H9 (cell line): Measurements from ENCODE around the gene USP6NL. TPM values are rescaled to one million over a fixed set of nuclear protein-coding genes. Genes with fewer than 3 reads are reported as not detected.

Experiments
- DNase-seq: peaks from one replicate; pipeline ENCODE4 v3.0.0-alpha.2; 2017
- H2AFZ ChIP-seq: one replicate; pipeline ENCODE4 v1.6.1; 2013; ENCODE audit warnings: mild to moderate bottlenecking, low read length, control low read depth, moderate library complexity
- H2AK5ac ChIP-seq: 2 replicates; pipeline ENCODE4 v1.6.1; 2013; ENCODE audit warnings: low read length, control low read depth, mixed read lengths; ENCODE audit not compliant: insufficient read length
- H2BK120ac ChIP-seq: one replicate; pipeline ENCODE4 v1.6.1; 2013; ENCODE audit warnings: low read depth, mild to moderate bottlenecking, low read length, control low read depth, inconsistent platforms; ENCODE audit not compliant: poor library complexity, severe bottlenecking
- H2BK12ac ChIP-seq: 2 replicates; pipeline ENCODE4 v1.6.1; 2013; ENCODE audit warnings: low read length, control low read depth, mixed read lengths, low read depth; ENCODE audit not compliant: insufficient read length
- H2BK15ac ChIP-seq: 2 replicates; pipeline ENCODE4 v1.6.1; 2013; ENCODE audit warnings: low read depth, low read length, control low read depth
- H2BK20ac ChIP-seq: one replicate; pipeline ENCODE4 v1.6.1; 2013; ENCODE audit warnings: low read depth, mild to moderate bottlenecking, low read length, control low read depth, inconsistent platforms; ENCODE audit not compliant: poor library complexity, severe bottlenecking
- H2BK5ac ChIP-seq: 2 replicates; pipeline ENCODE4 v1.6.1; 2013; ENCODE audit warnings: low read length, control low read depth, mixed read lengths; ENCODE audit not compliant: insufficient read length
- H3K14ac ChIP-seq: 2 replicates; pipeline ENCODE4 v1.6.1; 2013; ENCODE audit warnings: low read length, control low read depth; ENCODE audit not compliant: insufficient read depth
- H3K18ac ChIP-seq: 2 replicates; pipeline ENCODE4 v1.6.1; 2013; ENCODE audit warnings: low read depth, mild to moderate bottlenecking, mixed read lengths, low read length, control low read depth; ENCODE audit not compliant: insufficient read length
- H3K23ac ChIP-seq: 2 replicates; pipeline ENCODE4 v1.6.1; 2013; ENCODE audit warnings: low read length, control low read depth, mixed read lengths, low read depth; ENCODE audit not compliant: insufficient read length
- H3K23me2 ChIP-seq: 2 replicates; pipeline ENCODE4 v1.6.1; 2013; ENCODE audit warnings: low read depth, mild to moderate bottlenecking, mixed read lengths, low read length, control low read depth; ENCODE audit not compliant: insufficient read length, poor library complexity, severe bottlenecking
- H3K27ac ChIP-seq: 2 replicates; pipeline ENCODE4 v1.5.1; 2013; ENCODE audit warnings: low read length, control low read depth, mixed read lengths, low read depth; ENCODE audit not compliant: insufficient read length
- H3K27me3 ChIP-seq: 2 replicates; pipeline ENCODE4 v1.6.1; 2013; ENCODE audit warnings: low read length, control low read depth, inconsistent platforms; ENCODE audit not compliant: insufficient read depth
- H3K4ac ChIP-seq: 2 replicates; pipeline ENCODE4 v1.6.1; 2013; ENCODE audit warnings: low read depth, mild to moderate bottlenecking, control low read depth, inconsistent platforms, low read length, moderate library complexity
- H3K4me1 ChIP-seq: 2 replicates; pipeline ENCODE4 v1.6.1; 2013; ENCODE audit warnings: low read length, control low read depth, inconsistent platforms; ENCODE audit not compliant: insufficient read depth
- H3K4me2 ChIP-seq: 2 replicates; pipeline ENCODE4 v1.6.1; 2013; ENCODE audit warnings: low read length, control low read depth, mixed read lengths; ENCODE audit not compliant: insufficient read length, insufficient read depth
- H3K56ac ChIP-seq: 2 replicates; pipeline ENCODE4 v1.6.1; 2013; ENCODE audit warnings: low read depth, mild to moderate bottlenecking, mixed read lengths, low read length, control low read depth; ENCODE audit not compliant: insufficient read length
- H3K79me1 ChIP-seq: 2 replicates; pipeline ENCODE4 v1.6.1; 2013; ENCODE audit warnings: low read depth, mild to moderate bottlenecking, moderate library complexity, low read length, control low read depth, inconsistent platforms; ENCODE audit not compliant: insufficient read depth, poor library complexity, severe bottlenecking
- H3K79me2 ChIP-seq: 2 replicates; pipeline ENCODE4 v1.6.1; 2013; ENCODE audit warnings: low read length, control low read depth, inconsistent platforms; ENCODE audit not compliant: insufficient read depth
- H3K9ac ChIP-seq: 2 replicates; pipeline ENCODE4 v1.6.1; 2013; ENCODE audit warnings: low read length, control low read depth, mixed read lengths; ENCODE audit not compliant: insufficient read length; ENCODE audit errors: extremely low read depth
- H3K9me3 ChIP-seq: one replicate; pipeline ENCODE4 v1.6.1; 2013; ENCODE audit warnings: low read depth, low read length, inconsistent platforms; ENCODE audit not compliant: control insufficient read depth
- H3T11ph ChIP-seq: one replicate; pipeline ENCODE4 v1.6.1; 2013; ENCODE audit warnings: mild to moderate bottlenecking, low read length, control low read depth, inconsistent platforms
- H4K20me1 ChIP-seq: one replicate; pipeline ENCODE4 v1.6.1; 2013; ENCODE audit not compliant: control insufficient read depth, insufficient read length, insufficient read depth
- H4K5ac ChIP-seq: 2 replicates; pipeline ENCODE4 v1.6.1; 2013; ENCODE audit warnings: low read depth, mild to moderate bottlenecking, mixed read lengths, low read length, control low read depth; ENCODE audit not compliant: insufficient read length
- H4K8ac ChIP-seq: replicated peaks from 2 replicates; pipeline ENCODE4 v1.6.1; 2013; ENCODE audit warnings: low read length, control low read depth, mixed read lengths, low read depth; ENCODE audit not compliant: insufficient read length
- H4K91ac ChIP-seq: 2 replicates; pipeline ENCODE4 v1.6.1; 2013; ENCODE audit warnings: low read depth, mild to moderate bottlenecking, moderate library complexity, mixed read lengths, low read length, control low read depth; ENCODE audit not compliant: insufficient read length
- H3K27ac Mint-ChIP-seq, 3 experiments: 2 replicates in 2 of 3; 3 replicates in 1 of 3; pipeline ENCODE4 v1.8.0; 2020 to 2021; ENCODE audit warnings: mixed read lengths in 3 of 3, mild to moderate bottlenecking in 1 of 3, moderate library complexity in 1 of 3
- H3K27me3 Mint-ChIP-seq: 2 replicates; pipeline ENCODE4 v1.8.0; 2021; ENCODE audit warnings: low read depth, mild to moderate bottlenecking, moderate library complexity, mixed read lengths
- H3K36me3 Mint-ChIP-seq, 3 experiments: 2 replicates in 2 of 3; 3 replicates in 1 of 3; pipeline ENCODE4 v1.8.0; 2020 to 2021; ENCODE audit warnings: low read depth in 3 of 3, mixed read lengths in 3 of 3; ENCODE audit not compliant: insufficient read depth in 1 of 3
- H3K4me1 Mint-ChIP-seq, 2 experiments: 2 replicates each; pipeline ENCODE4 v1.8.0; 2020; ENCODE audit warnings: mixed read lengths in 2 of 2
- H3K4me3 Mint-ChIP-seq, 2 experiments: 2 replicates in 1 of 2; 3 replicates in 1 of 2; pipeline ENCODE4 v1.8.0; 2020 to 2021; ENCODE audit warnings: mild to moderate bottlenecking in 2 of 2, mixed read lengths in 2 of 2, moderate library complexity in 1 of 2
- H3K9me3 Mint-ChIP-seq, 2 experiments: 2 replicates in 1 of 2; 3 replicates in 1 of 2; pipeline ENCODE4 v1.8.0; 2020; ENCODE audit warnings: mild to moderate bottlenecking in 2 of 2, mixed read lengths in 2 of 2, moderate library complexity in 1 of 2
- CTCF ChIP-seq: fragments of 200-600 bp; sonication (generic); conservative IDR thresholded peaks from 3 replicates; pipeline ENCODE4 v1.8.0; 2021; ENCODE audit warnings: antibody characterized with exemption, mild to moderate bottlenecking
- WGBS: extraction: QIAGEN DNeasy Blood & Tissue Kit; methylation state at CpG from one replicate; pipeline ENCODE4 v1.1.7; 2013; ENCODE audit warnings: missing lambda C conversion rate, low lambda C conversion rate, mixed read lengths; ENCODE audit not compliant: insufficient read length; ENCODE audit errors: extremely low coverage; 5-methylcytosine and 5-hydroxymethylcytosine counted together
- total RNA-seq: library from RNA; stranded (reverse); gene quantifications from 2 replicates; pipeline ENCODE4 v1.2.1, GENCODE V29; 2021

USP6NL gene
- total RNA-seq, 1 experiment from 2014 or later, result 28.3 TPM

GRCh38 chr10:11560076-11560709 is 51.3 kb downstream of the USP6NL start:
- Histone ChIP-seq H3T11ph (no peak overlapping the region), H3K4me2 (no peak overlapping the region), H2AK5ac (no peak overlapping the region), H3K14ac (no peak overlapping the region), H3K27ac (no peak overlapping the region), H3K4me1 (no peaks in the 10 kb centered on the region), H4K5ac (no peak overlapping the region), H4K91ac (no peak overlapping the region), H4K8ac (no peak overlapping the region), H4K20me1 (no peaks in the 10 kb centered on the region), H2BK12ac (no peak overlapping the region), H2BK120ac (no peak overlapping the region), H3K23ac (no peak overlapping the region), H2AFZ (no peak overlapping the region), H2BK5ac (no peak overlapping the region), H3K56ac (no peak overlapping the region), H3K9me3 (no peaks in the 10 kb centered on the region), H2BK20ac (no peak overlapping the region), H3K79me2 (peaks cover 12% of the 10 kb centered on the region; the same call in 1 of the 2 replicates), H3K18ac (no peak overlapping the region), H3K27me3 (no peaks in the 10 kb centered on the region), H2BK15ac (no peak overlapping the region), H3K9ac (no peak overlapping the region), H3K79me1 (peaks cover 5% of the 10 kb centered on the region), H3K23me2 (no peaks in the 10 kb centered on the region), H3K4ac (no peak overlapping the region)
- Mint-ChIP-seq H3K27ac (no peak overlapping the region; a peak in 1 of 7 replicates), H3K4me3 (no peak overlapping the region), H3K36me3 (peaks cover 6 to 22% (median 22%) of the 10 kb centered on the region in 3 experiments), H3K9me3 (peaks cover 5 to 9% of the 10 kb centered on the region in 2 experiments; a peak in 3 of 5 replicates), H3K4me1 (peaks cover 16 to 18% of the 10 kb centered on the region in 2 experiments), H3K27me3 (no peaks in the 10 kb centered on the region)
- no CpG with 5 or more reads among the region's 4 CpGs for WGBS
- DNase-seq, result no peak
- TF ChIP-seq CTCF, result no peak
